NCI-H1092 treated with DMSO at 0.1 percent for 48 hours (cell line): ENCODE measurements around the gene NTN1.
"Not testable (repeated sequence)": the region's sequence is repeated elsewhere in the genome, so short reads cannot be mapped to it uniquely, and the experiment has no call there.

Source experiments
- DNase-seq: peaks from one replicate; lab custom pipeline; 2025; lab: John Stamatoyannopoulos, UW

NTN1 gene

GRCh38 chr17:9021158-9021991, at the start of gene NTN1:
Gene NTN1 (plus strand): TSS chr17:9021510. CDS start chr17:9022374, 864 bp downstream.
- DNase-seq, result no peak

- no peak for DNase-seq
Observed at GRCh38 chr17:8975091-8975725, 46.1 kb upstream of the NTN1 start.

GRCh38 chr17:8976638-8977037, 44.7 kb upstream of the NTN1 start:
- DNase-seq, result no peak

- DNase-seq, result no peak
Observed at GRCh38 chr17:8979715-8980114, 41.6 kb upstream of the NTN1 start.

- no peak for DNase-seq
Observed at GRCh38 chr17:8981443-8981842, 39.9 kb upstream of the NTN1 start.

GRCh38 chr17:8984225-8984624, 37.1 kb upstream of the NTN1 start:
- not testable (repeated sequence) for DNase-seq

- no peak for DNase-seq
Observed at GRCh38 chr17:8985054-8985701, 36.1 kb upstream of the NTN1 start.

- no peak for DNase-seq
Observed at GRCh38 chr17:8986295-8986694, 35.0 kb upstream of the NTN1 start.

GRCh38 chr17:8988263-8988935, 32.9 kb upstream of the NTN1 start:
- not testable (repeated sequence) for DNase-seq

- no peak for DNase-seq
Observed at GRCh38 chr17:8991514-8992285, 29.6 kb upstream of the NTN1 start.

- peak; percentile 2 for DNase-seq
Observed at GRCh38 chr17:8994319-8994718, 27.0 kb upstream of the NTN1 start.

GRCh38 chr17:8995711-8996110, 25.6 kb upstream of the NTN1 start:
- DNase-seq, result no peak

GRCh38 chr17:8997994-8998628, 23.2 kb upstream of the NTN1 start:
- DNase-seq, result no peak

GRCh38 chr17:9001559-9001958, 19.8 kb upstream of the NTN1 start:
- no peak for DNase-seq

- no peak for DNase-seq
Observed at GRCh38 chr17:9002227-9002605, 19.1 kb upstream of the NTN1 start.

- DNase-seq, result no peak
Observed at GRCh38 chr17:9002606-9003354, 18.5 kb upstream of the NTN1 start.

- no peak for DNase-seq
Observed at GRCh38 chr17:9003355-9004131, 17.8 kb upstream of the NTN1 start.

GRCh38 chr17:9004132-9004960, 17.0 kb upstream of the NTN1 start:
- DNase-seq, result no peak

- DNase-seq, result no peak
Observed at GRCh38 chr17:9004961-9005285, 16.4 kb upstream of the NTN1 start.
